H9 (cell line): ENCODE data around the gene C1QTNF6. TPM values are rescaled to one million over a fixed set of nuclear protein-coding genes. Genes with fewer than 3 reads are reported as not detected.

Experiments
- DNase-seq: peaks from one replicate; pipeline ENCODE4 v3.0.0-alpha.2; 2017
- H2AFZ ChIP-seq: one replicate; pipeline ENCODE4 v1.6.1; 2013; ENCODE audit warnings: mild to moderate bottlenecking, low read length, control low read depth, moderate library complexity
- H2AK5ac ChIP-seq: 2 replicates; pipeline ENCODE4 v1.6.1; 2013; ENCODE audit warnings: low read length, control low read depth, mixed read lengths; ENCODE audit not compliant: insufficient read length
- H2BK120ac ChIP-seq: one replicate; pipeline ENCODE4 v1.6.1; 2013; ENCODE audit warnings: low read depth, mild to moderate bottlenecking, low read length, control low read depth, inconsistent platforms; ENCODE audit not compliant: poor library complexity, severe bottlenecking
- H2BK12ac ChIP-seq: 2 replicates; pipeline ENCODE4 v1.6.1; 2013; ENCODE audit warnings: low read length, control low read depth, mixed read lengths, low read depth; ENCODE audit not compliant: insufficient read length
- H2BK15ac ChIP-seq: 2 replicates; pipeline ENCODE4 v1.6.1; 2013; ENCODE audit warnings: low read depth, low read length, control low read depth
- H2BK20ac ChIP-seq: one replicate; pipeline ENCODE4 v1.6.1; 2013; ENCODE audit warnings: low read depth, mild to moderate bottlenecking, low read length, control low read depth, inconsistent platforms; ENCODE audit not compliant: poor library complexity, severe bottlenecking
- H2BK5ac ChIP-seq: 2 replicates; pipeline ENCODE4 v1.6.1; 2013; ENCODE audit warnings: low read length, control low read depth, mixed read lengths; ENCODE audit not compliant: insufficient read length
- H3K14ac ChIP-seq: 2 replicates; pipeline ENCODE4 v1.6.1; 2013; ENCODE audit warnings: low read length, control low read depth; ENCODE audit not compliant: insufficient read depth
- H3K18ac ChIP-seq: 2 replicates; pipeline ENCODE4 v1.6.1; 2013; ENCODE audit warnings: low read depth, mild to moderate bottlenecking, mixed read lengths, low read length, control low read depth; ENCODE audit not compliant: insufficient read length
- H3K23ac ChIP-seq: 2 replicates; pipeline ENCODE4 v1.6.1; 2013; ENCODE audit warnings: low read length, control low read depth, mixed read lengths, low read depth; ENCODE audit not compliant: insufficient read length
- H3K23me2 ChIP-seq: 2 replicates; pipeline ENCODE4 v1.6.1; 2013; ENCODE audit warnings: low read depth, mild to moderate bottlenecking, mixed read lengths, low read length, control low read depth; ENCODE audit not compliant: insufficient read length, poor library complexity, severe bottlenecking
- H3K27ac ChIP-seq: 2 replicates; pipeline ENCODE4 v1.5.1; 2013; ENCODE audit warnings: low read length, control low read depth, mixed read lengths, low read depth; ENCODE audit not compliant: insufficient read length
- H3K27me3 ChIP-seq: 2 replicates; pipeline ENCODE4 v1.6.1; 2013; ENCODE audit warnings: low read length, control low read depth, inconsistent platforms; ENCODE audit not compliant: insufficient read depth
- H3K4ac ChIP-seq: 2 replicates; pipeline ENCODE4 v1.6.1; 2013; ENCODE audit warnings: low read depth, mild to moderate bottlenecking, control low read depth, inconsistent platforms, low read length, moderate library complexity
- H3K4me1 ChIP-seq: 2 replicates; pipeline ENCODE4 v1.6.1; 2013; ENCODE audit warnings: low read length, control low read depth, inconsistent platforms; ENCODE audit not compliant: insufficient read depth
- H3K4me2 ChIP-seq: 2 replicates; pipeline ENCODE4 v1.6.1; 2013; ENCODE audit warnings: low read length, control low read depth, mixed read lengths; ENCODE audit not compliant: insufficient read length, insufficient read depth
- H3K56ac ChIP-seq: 2 replicates; pipeline ENCODE4 v1.6.1; 2013; ENCODE audit warnings: low read depth, mild to moderate bottlenecking, mixed read lengths, low read length, control low read depth; ENCODE audit not compliant: insufficient read length
- H3K79me1 ChIP-seq: 2 replicates; pipeline ENCODE4 v1.6.1; 2013; ENCODE audit warnings: low read depth, mild to moderate bottlenecking, moderate library complexity, low read length, control low read depth, inconsistent platforms; ENCODE audit not compliant: insufficient read depth, poor library complexity, severe bottlenecking
- H3K79me2 ChIP-seq: 2 replicates; pipeline ENCODE4 v1.6.1; 2013; ENCODE audit warnings: low read length, control low read depth, inconsistent platforms; ENCODE audit not compliant: insufficient read depth
- H3K9ac ChIP-seq: 2 replicates; pipeline ENCODE4 v1.6.1; 2013; ENCODE audit warnings: low read length, control low read depth, mixed read lengths; ENCODE audit not compliant: insufficient read length; ENCODE audit errors: extremely low read depth
- H3K9me3 ChIP-seq: one replicate; pipeline ENCODE4 v1.6.1; 2013; ENCODE audit warnings: low read depth, low read length, inconsistent platforms; ENCODE audit not compliant: control insufficient read depth
- H3T11ph ChIP-seq: one replicate; pipeline ENCODE4 v1.6.1; 2013; ENCODE audit warnings: mild to moderate bottlenecking, low read length, control low read depth, inconsistent platforms
- H4K20me1 ChIP-seq: one replicate; pipeline ENCODE4 v1.6.1; 2013; ENCODE audit not compliant: control insufficient read depth, insufficient read length, insufficient read depth
- H4K5ac ChIP-seq: 2 replicates; pipeline ENCODE4 v1.6.1; 2013; ENCODE audit warnings: low read depth, mild to moderate bottlenecking, mixed read lengths, low read length, control low read depth; ENCODE audit not compliant: insufficient read length
- H4K8ac ChIP-seq: replicated peaks from 2 replicates; pipeline ENCODE4 v1.6.1; 2013; ENCODE audit warnings: low read length, control low read depth, mixed read lengths, low read depth; ENCODE audit not compliant: insufficient read length
- H4K91ac ChIP-seq: 2 replicates; pipeline ENCODE4 v1.6.1; 2013; ENCODE audit warnings: low read depth, mild to moderate bottlenecking, moderate library complexity, mixed read lengths, low read length, control low read depth; ENCODE audit not compliant: insufficient read length
- H3K27ac Mint-ChIP-seq, 3 experiments: 2 replicates in 2 of 3; 3 replicates in 1 of 3; pipeline ENCODE4 v1.8.0; 2020 to 2021; ENCODE audit warnings: mixed read lengths in 3 of 3, mild to moderate bottlenecking in 1 of 3, moderate library complexity in 1 of 3
- H3K27me3 Mint-ChIP-seq: 2 replicates; pipeline ENCODE4 v1.8.0; 2021; ENCODE audit warnings: low read depth, mild to moderate bottlenecking, moderate library complexity, mixed read lengths
- H3K36me3 Mint-ChIP-seq, 3 experiments: 2 replicates in 2 of 3; 3 replicates in 1 of 3; pipeline ENCODE4 v1.8.0; 2020 to 2021; ENCODE audit warnings: low read depth in 3 of 3, mixed read lengths in 3 of 3; ENCODE audit not compliant: insufficient read depth in 1 of 3
- H3K4me1 Mint-ChIP-seq, 2 experiments: 2 replicates each; pipeline ENCODE4 v1.8.0; 2020; ENCODE audit warnings: mixed read lengths in 2 of 2
- H3K4me3 Mint-ChIP-seq, 2 experiments: 2 replicates in 1 of 2; 3 replicates in 1 of 2; pipeline ENCODE4 v1.8.0; 2020 to 2021; ENCODE audit warnings: mild to moderate bottlenecking in 2 of 2, mixed read lengths in 2 of 2, moderate library complexity in 1 of 2
- H3K9me3 Mint-ChIP-seq, 2 experiments: 2 replicates in 1 of 2; 3 replicates in 1 of 2; pipeline ENCODE4 v1.8.0; 2020; ENCODE audit warnings: mild to moderate bottlenecking in 2 of 2, mixed read lengths in 2 of 2, moderate library complexity in 1 of 2
- CTCF ChIP-seq: fragments of 200-600 bp; sonication (generic); conservative IDR thresholded peaks from 3 replicates; pipeline ENCODE4 v1.8.0; 2021; ENCODE audit warnings: antibody characterized with exemption, mild to moderate bottlenecking
- WGBS: extraction: QIAGEN DNeasy Blood & Tissue Kit; methylation state at CpG from one replicate; pipeline ENCODE4 v1.1.7; 2013; ENCODE audit warnings: missing lambda C conversion rate, low lambda C conversion rate, mixed read lengths; ENCODE audit not compliant: insufficient read length; ENCODE audit errors: extremely low coverage; 5-methylcytosine and 5-hydroxymethylcytosine counted together
- total RNA-seq: library from RNA; stranded (reverse); gene quantifications from 2 replicates; pipeline ENCODE4 v1.2.1, GENCODE V29; 2021

Gene C1QTNF6
- total RNA-seq, 1 experiment from 2014 or later = 5.0 TPM

GRCh38 chr22:37185646-37186227 lies 2.3 kb downstream of the C1QTNF6 start:
- peaks cover 0 to 3% of the 10 kb centered on the region in 2 experiments; a peak in 3 of 5 replicates for H3K9me3 Mint-ChIP-seq
- Histone ChIP-seq H3K14ac (no peak overlapping the region), H3K9me3 (no peaks in the 10 kb centered on the region), H2AK5ac (no peak overlapping the region), H3K79me2 (no peaks in the 10 kb centered on the region), H3K4me2 (no peak overlapping the region), H2BK12ac (no peak overlapping the region), H2BK20ac (no peak overlapping the region), H2BK15ac (no peak overlapping the region), H3K56ac (no peak overlapping the region), H3K23ac (no peak overlapping the region), H3K27ac (no peak overlapping the region), H3K9ac (no peak overlapping the region), H3K18ac (no peak overlapping the region), H4K5ac (no peak overlapping the region), H2AFZ (no peak overlapping the region), H3K4me1 (peaks cover 5% of the 10 kb centered on the region), H4K8ac (no peak overlapping the region), H3K27me3 (no peaks in the 10 kb centered on the region), H2BK5ac (no peak overlapping the region), H3K23me2 (peaks cover 9% of the 10 kb centered on the region), H4K91ac (no peak overlapping the region), H4K20me1 (no peaks in the 10 kb centered on the region), H3K79me1 (no peaks in the 10 kb centered on the region), H3K4ac (no peak overlapping the region), H3T11ph (no peak overlapping the region), H2BK120ac (no peak overlapping the region)
- WGBS = no CpG with 5 or more reads among the region's 13 CpGs
- peaks cover 4 to 9% (median 5%) of the 10 kb centered on the region in 3 experiments; a peak in 4 of 7 replicates for H3K36me3 Mint-ChIP-seq
- no peak overlapping the region for H3K4me3 Mint-ChIP-seq
- H3K4me1 Mint-ChIP-seq = peaks cover 29 to 46% of the 10 kb centered on the region in 2 experiments
- no peak for TF ChIP-seq CTCF
- no peak overlapping the region; a peak in 1 of 7 replicates for H3K27ac Mint-ChIP-seq
- H3K27me3 Mint-ChIP-seq = no peaks in the 10 kb centered on the region; the same call in 1 of the 2 replicates
- DNase-seq = no peak
